ENCODE measurements around the gene GSC. TPM values are rescaled to one million over a fixed set of nuclear protein-coding genes. Genes with fewer than 3 reads are reported as not detected.

Gene GSC
- total RNA-seq, 1 donor from 2014 or later: not detected

DNA sequence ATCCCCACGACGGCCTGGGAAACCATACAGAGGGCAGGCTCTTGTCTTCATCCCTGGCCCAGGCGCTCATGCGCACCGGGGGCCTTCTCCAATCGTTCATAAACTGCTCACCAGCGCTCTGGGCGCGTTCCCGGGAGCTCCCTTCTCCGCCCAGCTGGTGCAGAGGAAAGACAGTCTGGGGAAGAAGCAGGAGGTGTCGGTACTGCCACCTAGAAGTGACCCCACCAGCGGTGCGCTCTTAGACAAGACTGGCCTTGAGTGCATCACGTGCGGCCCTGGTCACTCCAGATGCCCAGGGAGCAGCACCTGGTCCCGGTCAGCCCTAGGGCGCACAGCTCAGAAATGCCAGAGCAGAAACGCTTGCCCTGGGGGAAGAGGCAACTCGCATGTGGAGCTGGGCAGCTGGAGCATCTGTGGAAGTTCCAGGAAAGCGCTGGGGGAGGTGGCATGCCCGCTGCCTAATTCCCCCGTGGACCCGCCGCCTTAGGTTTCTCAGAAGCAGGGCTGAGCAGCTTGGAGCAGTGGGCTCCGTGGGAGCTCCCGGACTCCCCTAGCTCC lies 2.5 kb downstream of the GSC start:
- DNase-seq (ENCODE audit: low read depth): no peak
- H3K4me3 ChIP-seq (ENCODE audit: low read depth, low read length): no peak overlapping the region
- TF ChIP-seq, protein P1, sequence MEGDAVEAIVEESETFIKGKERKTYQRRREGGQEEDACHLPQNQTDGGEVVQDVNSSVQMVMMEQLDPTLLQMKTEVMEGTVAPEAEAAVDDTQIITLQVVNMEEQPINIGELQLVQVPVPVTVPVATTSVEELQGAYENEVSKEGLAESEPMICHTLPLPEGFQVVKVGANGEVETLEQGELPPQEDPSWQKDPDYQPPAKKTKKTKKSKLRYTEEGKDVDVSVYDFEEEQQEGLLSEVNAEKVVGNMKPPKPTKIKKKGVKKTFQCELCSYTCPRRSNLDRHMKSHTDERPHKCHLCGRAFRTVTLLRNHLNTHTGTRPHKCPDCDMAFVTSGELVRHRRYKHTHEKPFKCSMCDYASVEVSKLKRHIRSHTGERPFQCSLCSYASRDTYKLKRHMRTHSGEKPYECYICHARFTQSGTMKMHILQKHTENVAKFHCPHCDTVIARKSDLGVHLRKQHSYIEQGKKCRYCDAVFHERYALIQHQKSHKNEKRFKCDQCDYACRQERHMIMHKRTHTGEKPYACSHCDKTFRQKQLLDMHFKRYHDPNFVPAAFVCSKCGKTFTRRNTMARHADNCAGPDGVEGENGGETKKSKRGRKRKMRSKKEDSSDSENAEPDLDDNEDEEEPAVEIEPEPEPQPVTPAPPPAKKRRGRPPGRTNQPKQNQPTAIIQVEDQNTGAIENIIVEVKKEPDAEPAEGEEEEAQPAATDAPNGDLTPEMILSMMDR (conservative IDR thresholded peaks at IDR 0.05; ENCODE audit: low read depth, low read length): no peak

DNA sequence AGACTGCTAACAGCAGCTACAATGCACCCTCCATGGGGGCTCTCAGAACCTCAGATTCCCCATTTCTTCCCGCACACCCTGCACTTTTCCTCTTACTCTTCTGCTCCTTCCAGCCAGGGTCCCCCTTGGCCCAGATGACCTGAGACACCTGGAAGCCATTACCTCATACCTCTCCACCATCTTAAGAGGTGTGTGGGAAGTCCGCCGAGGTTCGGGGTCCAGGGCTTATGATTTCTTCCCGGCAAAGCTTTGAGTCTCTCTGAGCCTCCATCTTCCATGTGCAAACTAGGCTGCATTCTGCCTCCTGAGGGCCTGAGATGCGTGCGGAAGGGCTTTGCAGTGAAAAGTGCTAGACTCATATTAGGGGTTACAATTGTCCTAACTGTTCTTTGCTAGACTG lies 5.3 kb downstream of the GSC start:
- TF ChIP-seq, protein P1 (conservative IDR thresholded peaks at IDR 0.05; ENCODE audit: low read depth, low read length): no peak

DNA sequence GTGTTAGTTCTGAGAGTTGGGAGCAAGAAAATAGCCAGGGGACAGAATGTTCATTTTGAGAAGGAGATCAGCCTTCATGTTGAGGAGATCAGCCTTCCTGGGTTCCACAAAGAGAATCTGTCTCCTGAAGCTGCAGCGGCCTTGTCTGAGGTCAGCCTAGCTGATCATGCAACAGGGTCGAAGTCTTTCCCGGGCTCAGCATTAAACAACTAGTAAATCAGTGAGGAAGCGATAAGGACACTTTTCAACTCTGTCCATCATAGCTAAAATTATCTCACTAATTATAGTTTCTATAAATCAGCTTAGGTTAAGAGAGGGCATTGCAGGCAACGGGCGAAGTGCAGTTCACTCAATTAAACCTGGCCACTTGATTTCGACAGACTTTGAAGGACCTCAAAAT lies 7.5 kb downstream of the GSC start:
- DNase-seq (ENCODE audit: low read depth): no peak
- TF ChIP-seq, protein P1 (conservative IDR thresholded peaks at IDR 0.05; ENCODE audit: low read depth, low read length): no peak
- H3K4me3 ChIP-seq (ENCODE audit: low read depth, low read length): no peak overlapping the region

More for the DNA sequence above, 5.3 kb downstream of the GSC start:
- no peak for DNase-seq (ENCODE audit: low read depth)
- no peak overlapping the region for H3K4me3 ChIP-seq (ENCODE audit: low read depth, low read length)

DNA sequence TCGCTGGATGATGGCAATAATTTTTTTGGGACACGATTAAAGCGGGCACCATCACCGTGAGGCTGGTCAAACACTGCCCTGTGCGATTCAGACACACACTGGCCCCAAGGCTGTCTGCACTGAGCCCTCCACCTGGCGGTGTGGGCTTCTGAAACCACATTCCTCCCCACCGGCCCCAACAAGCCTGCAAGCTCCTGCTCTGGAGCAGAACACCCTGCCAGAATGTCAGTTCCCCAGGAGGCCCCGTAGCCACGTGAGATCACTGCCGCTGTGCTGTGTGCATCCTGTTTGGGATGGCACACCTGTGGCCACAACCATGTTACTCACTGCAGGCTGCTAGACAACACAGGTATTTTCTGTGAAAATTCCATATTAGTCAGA lies 7.9 kb downstream of the GSC start:
- no peak overlapping the region for H3K4me3 ChIP-seq (ENCODE audit: low read depth, low read length)
- TF ChIP-seq, protein P1 (conservative IDR thresholded peaks at IDR 0.05; ENCODE audit: low read depth, low read length): no peak
- no peak for DNase-seq (ENCODE audit: low read depth)

DNA sequence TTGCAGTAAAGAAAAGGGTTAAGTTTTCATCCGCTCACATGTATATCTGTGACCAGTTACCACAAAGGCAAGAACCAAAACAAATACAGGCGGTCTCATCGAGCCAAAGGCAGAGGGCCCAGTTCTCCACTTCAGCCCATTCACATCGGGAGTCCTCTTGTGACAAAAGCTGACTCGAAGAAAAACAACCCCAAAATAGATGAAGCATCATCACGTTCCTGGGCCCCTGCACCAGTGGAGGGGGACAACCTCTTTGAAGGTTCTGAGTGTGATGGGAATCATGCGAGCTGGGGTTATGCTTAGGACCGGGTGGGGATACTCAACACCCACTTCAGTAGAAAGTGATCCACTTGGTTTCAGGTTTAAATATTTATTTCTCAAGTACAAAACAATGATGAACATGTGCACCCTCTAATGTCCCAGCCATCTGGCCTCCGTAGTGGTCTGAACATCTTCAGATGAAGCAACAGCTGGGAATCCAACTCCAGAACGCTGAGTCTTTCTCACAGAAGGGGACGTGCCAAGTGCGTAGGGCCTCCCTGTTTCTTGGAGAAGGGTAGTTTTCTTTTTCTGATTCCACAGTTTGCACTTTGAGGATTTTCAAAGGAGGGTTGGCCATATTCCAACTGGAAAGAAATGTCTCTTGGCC lies 8.4 kb downstream of the GSC start:
- TF ChIP-seq, protein P1 (conservative IDR thresholded peaks at IDR 0.05; ENCODE audit: low read depth, low read length): no peak
- DNase-seq (ENCODE audit: low read depth): no peak
- no peak overlapping the region for H3K4me3 ChIP-seq (ENCODE audit: low read depth, low read length)

DNA sequence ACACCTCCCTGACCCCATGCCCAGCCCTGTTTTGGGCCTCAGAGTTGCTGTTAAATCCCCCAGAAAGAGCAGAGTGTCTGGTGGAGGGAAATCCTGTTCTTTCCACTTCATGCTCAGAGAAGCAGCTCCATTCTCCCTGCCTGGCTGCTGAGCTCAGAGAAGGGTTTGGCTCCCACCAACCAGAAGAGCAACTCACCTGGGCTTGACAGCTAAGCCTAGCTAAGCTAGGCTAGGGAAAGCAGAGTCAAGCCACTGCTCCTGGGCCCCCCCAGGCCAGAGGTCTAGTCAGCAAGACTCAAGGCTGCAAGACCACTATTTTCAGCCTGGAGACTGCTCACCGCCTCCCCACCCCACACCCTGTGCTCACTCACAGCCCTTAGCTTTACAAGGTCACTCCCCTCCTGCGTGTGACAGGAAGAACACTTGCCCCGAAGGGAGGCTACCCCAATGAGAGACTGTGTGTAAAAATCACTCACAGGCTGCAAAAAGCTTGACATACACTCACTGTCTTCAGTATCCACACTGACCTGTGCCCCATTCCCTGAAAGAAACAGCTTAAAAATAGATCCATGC lies 13.5 kb downstream of the GSC start:
- TF ChIP-seq, protein P1 (conservative IDR thresholded peaks at IDR 0.05; ENCODE audit: low read depth, low read length): no peak
- DNase-seq (ENCODE audit: low read depth): no peak
- no peak overlapping the region for H3K4me3 ChIP-seq (ENCODE audit: low read depth, low read length)

Data from epithelial cell of proximal tubule (primary cell).